Nephron (organoid): ENCODE measurements around the gene MICAL2.

ENCODE experiments used
- H3K27ac Mint-ChIP-seq, 3 experiments: 2 replicates each; pipeline ENCODE4 v1.8.0; 2020; ENCODE audit warnings: mixed read lengths in 3 of 3, mild to moderate bottlenecking in 2 of 3, moderate library complexity in 1 of 3
- H3K27me3 Mint-ChIP-seq: 2 replicates; pipeline ENCODE4 v1.8.0; 2021; ENCODE audit warnings: low read depth, mild to moderate bottlenecking, moderate library complexity, mixed read lengths
- H3K36me3 Mint-ChIP-seq: 2 replicates; pipeline ENCODE4 v1.8.0; 2020; ENCODE audit warnings: low read depth, mixed read lengths
- H3K4me1 Mint-ChIP-seq: 2 replicates; pipeline ENCODE4 v1.8.0; 2020; ENCODE audit warnings: mixed read lengths
- H3K4me3 Mint-ChIP-seq, 3 experiments: 2 replicates each; pipeline ENCODE4 v1.8.0; 2020; ENCODE audit warnings: mild to moderate bottlenecking in 3 of 3, mixed read lengths in 3 of 3, moderate library complexity in 2 of 3
- H3K9me3 Mint-ChIP-seq: 2 replicates; pipeline ENCODE4 v1.8.0; 2020; ENCODE audit warnings: mixed read lengths
- TF ChIP-seq, protein P1 (sequence below), 3 experiments: fragments of 200-600 bp; sonication (generic); IDR thresholded peaks; one replicate each; pipeline ENCODE4 v1.5.0; 2021; ENCODE audit warnings: antibody characterized with exemption in 3 of 3; ENCODE audit not compliant: unreplicated experiment in 3 of 3

MICAL2 gene

DNA sequence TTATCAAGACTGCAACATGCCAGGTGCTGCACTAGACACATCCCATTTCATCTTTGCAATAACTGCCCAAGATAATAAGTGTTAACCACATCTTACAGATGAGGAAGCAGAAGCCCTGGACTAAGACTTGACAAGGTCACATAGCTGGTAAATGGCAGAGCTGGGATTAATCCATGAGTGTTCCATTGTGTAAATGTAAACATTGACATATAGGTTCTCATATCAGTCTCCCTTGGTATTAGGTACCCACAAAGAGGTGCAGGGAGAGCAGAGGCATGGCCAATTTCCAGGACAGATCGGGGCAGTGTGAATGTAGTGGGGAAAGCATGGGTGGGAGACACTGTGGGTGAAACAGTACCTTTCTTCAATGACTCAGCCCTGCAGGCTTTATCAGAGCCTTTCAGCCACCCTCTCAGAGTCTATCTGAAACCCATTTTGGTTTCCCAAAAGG lies 17.9 kb downstream of the MICAL2 start:
- no peaks in the 10 kb centered on the region for H3K9me3 Mint-ChIP-seq
- peaks cover 22% of the 10 kb centered on the region for H3K27me3 Mint-ChIP-seq
- no peak overlapping the region for H3K27ac Mint-ChIP-seq
- H3K4me1 Mint-ChIP-seq = peaks cover 5% of the 10 kb centered on the region
- TF ChIP-seq, protein P1, sequence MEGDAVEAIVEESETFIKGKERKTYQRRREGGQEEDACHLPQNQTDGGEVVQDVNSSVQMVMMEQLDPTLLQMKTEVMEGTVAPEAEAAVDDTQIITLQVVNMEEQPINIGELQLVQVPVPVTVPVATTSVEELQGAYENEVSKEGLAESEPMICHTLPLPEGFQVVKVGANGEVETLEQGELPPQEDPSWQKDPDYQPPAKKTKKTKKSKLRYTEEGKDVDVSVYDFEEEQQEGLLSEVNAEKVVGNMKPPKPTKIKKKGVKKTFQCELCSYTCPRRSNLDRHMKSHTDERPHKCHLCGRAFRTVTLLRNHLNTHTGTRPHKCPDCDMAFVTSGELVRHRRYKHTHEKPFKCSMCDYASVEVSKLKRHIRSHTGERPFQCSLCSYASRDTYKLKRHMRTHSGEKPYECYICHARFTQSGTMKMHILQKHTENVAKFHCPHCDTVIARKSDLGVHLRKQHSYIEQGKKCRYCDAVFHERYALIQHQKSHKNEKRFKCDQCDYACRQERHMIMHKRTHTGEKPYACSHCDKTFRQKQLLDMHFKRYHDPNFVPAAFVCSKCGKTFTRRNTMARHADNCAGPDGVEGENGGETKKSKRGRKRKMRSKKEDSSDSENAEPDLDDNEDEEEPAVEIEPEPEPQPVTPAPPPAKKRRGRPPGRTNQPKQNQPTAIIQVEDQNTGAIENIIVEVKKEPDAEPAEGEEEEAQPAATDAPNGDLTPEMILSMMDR (IDR thresholded peaks at IDR 0.05; ENCODE audit: unreplicated experiment in 3 of 3) = no peak
- no peaks in the 10 kb centered on the region for H3K36me3 Mint-ChIP-seq
- H3K4me3 Mint-ChIP-seq = no peak overlapping the region

DNA sequence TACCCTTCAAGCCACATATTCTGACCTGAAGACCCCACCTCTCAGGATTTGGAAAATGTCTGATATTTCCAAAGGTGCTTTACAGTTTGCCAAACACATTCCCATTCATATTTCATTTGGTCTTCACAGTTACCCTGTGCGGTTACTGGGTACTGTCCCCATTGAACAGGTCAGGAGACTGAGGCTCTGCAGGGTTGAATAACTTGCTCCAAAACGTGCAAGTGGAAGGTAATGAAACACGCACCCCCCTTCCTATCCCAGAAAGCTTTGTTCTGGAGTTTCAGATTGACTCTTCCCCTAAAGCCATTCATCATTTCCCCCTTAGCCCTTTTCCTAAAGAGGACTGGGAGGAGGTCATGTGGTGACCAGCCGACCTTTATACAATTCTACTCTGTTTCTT lies 18.8 kb downstream of the MICAL2 start:
- TF ChIP-seq, protein P1 (IDR thresholded peaks at IDR 0.05; ENCODE audit: unreplicated experiment in 3 of 3) = no peak
- peaks cover 27% of the 10 kb centered on the region for H3K27me3 Mint-ChIP-seq
- no peaks in the 10 kb centered on the region for H3K36me3 Mint-ChIP-seq
- no peak overlapping the region for H3K27ac Mint-ChIP-seq
- H3K9me3 Mint-ChIP-seq = no peaks in the 10 kb centered on the region
- H3K4me3 Mint-ChIP-seq = no peak overlapping the region
- peaks cover 5% of the 10 kb centered on the region for H3K4me1 Mint-ChIP-seq

DNA sequence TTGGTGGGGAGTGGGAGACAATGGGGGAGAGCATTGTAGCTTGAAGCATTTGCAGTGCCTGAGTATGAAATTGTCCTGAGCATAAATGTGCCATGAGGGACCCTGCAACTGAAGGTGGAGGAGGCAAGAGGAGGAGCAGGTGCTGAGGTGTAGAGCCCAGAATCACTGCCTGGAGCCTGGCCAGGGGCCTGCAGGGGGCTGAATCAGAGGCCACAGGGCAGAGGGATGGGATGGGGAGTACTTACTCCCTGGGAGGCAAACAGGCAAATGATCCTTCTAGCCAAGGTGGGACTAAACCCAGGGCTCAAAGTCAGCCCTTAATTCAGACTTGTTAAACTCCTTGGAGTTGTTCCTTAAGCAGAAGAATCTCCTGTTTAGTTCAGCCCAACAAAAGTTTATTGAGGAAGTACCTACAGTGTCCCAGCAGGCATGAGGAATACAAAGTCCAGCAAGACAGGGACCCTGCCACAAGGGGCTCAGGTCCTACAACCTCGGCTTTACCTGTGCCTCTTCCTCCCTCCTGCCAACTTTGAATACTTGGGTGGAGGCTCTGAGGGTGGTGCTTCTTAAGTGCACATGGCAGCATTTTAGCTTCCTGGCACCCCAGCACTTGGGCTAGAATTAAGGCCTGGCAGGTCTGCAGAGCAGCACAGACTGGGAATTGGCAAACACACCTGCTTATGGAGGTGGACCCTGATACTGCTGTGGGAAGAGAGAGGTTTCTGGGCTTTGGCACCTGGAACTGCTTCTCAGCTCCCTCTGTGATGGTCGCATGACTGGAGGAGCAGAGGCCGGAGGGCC lies 20.0 kb downstream of the MICAL2 start:
- Mint-ChIP-seq H3K4me3 (no peak overlapping the region), H3K4me1 (no peaks in the 10 kb centered on the region), H3K27ac (no peak overlapping the region), H3K36me3 (no peaks in the 10 kb centered on the region), H3K9me3 (no peaks in the 10 kb centered on the region), H3K27me3 (peaks cover 27% of the 10 kb centered on the region)
- TF ChIP-seq, protein P1 (IDR thresholded peaks at IDR 0.05; ENCODE audit: unreplicated experiment in 3 of 3) = no peak

- Mint-ChIP-seq H3K27me3 (peaks cover 21% of the 10 kb centered on the region), H3K4me1 (no peaks in the 10 kb centered on the region), H3K4me3 (no peak overlapping the region), H3K36me3 (no peaks in the 10 kb centered on the region), H3K9me3 (no peaks in the 10 kb centered on the region), H3K27ac (no peak overlapping the region)
- TF ChIP-seq, protein P1 (IDR thresholded peaks at IDR 0.05; ENCODE audit: unreplicated experiment in 3 of 3) = no peak
Measured at GRCh38 chr11:12131943-12132789, 21.8 kb downstream of the MICAL2 start.

DNA sequence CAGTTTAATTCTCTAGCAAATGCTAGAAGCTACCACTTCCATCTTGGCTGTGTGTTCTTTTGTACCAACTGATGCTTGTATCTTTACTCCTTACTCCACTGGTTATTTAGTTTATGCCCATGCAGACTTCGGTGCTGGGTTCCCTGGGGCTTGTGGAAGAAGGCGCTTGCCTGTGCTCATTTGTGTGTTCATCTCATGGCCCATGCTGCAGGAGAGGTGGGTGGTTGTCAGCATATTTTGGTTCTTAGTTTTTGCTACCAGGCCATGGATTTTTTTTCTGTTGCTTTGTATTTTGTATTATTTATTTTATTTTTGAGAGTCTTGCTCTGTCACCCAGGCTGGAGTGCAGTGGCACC lies 22.4 kb downstream of the MICAL2 start:
- Mint-ChIP-seq H3K36me3 (no peaks in the 10 kb centered on the region), H3K27me3 (peaks cover 17% of the 10 kb centered on the region), H3K9me3 (no peaks in the 10 kb centered on the region), H3K4me3 (no peak overlapping the region), H3K27ac (no peak overlapping the region), H3K4me1 (no peaks in the 10 kb centered on the region)
- TF ChIP-seq, protein P1 (IDR thresholded peaks at IDR 0.05; ENCODE audit: unreplicated experiment in 3 of 3) = no peak
